ENCODE data around the gene BAIAP2. TPM values are rescaled to one million over a fixed set of nuclear protein-coding genes. Genes with fewer than 3 reads are reported as not detected.

The BAIAP2 gene
- polyA plus RNA-seq, 1 donor: 37.2 TPM

DNA sequence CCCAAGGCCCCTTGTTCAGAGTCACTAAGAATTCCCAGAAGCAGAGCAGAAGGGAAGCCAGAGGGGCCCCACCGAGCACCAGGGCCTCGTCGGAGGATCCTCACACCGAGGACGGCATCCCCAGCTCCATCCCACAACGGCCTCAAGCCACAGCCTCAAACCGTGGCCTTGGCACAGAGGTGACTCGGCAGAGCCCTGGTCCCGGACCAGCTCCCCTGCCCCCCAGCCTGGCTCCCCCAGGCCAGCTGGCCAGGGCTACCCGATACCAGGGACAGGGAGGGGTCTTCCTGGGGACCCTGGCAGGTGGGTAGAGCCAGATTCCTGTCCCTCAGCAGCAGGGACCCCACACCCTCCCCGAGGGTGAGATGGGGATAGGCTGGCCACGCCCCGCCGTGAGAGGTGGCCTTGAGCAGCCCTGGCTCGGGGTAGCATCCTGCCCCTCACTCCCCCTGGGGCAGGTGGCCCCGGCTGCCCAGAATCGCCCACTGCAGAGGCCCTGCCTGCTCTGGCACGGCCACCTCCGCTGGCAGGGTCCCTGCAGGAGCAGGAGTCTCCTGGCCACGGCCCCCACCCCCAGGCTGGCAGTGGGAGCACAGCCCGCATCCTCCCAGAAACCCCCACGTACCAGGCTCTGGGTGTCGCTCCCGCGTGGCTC lies 124.8 kb downstream of the BAIAP2 start:
- no peak for DNase-seq

DNA sequence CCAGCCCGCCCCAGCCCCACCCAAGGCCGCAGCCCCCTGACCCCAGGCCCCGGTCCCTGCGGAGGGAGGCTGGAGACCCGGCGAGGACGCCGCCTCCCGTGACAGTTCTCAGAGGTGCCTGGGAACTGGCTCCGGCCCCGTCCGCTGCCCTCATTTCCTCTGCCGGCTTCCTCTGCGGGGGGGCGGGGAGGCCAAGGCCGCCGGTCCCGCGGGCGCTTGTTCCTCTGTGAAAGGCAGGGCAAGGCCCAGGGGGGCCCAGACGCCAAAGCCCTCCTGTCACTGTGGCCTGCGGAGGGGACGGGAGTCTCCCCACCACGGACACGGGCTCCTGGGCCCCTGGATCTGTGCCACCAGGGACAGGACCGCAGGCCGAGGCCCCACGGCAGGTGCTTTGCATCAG lies 125.4 kb downstream of the BAIAP2 start:
- DNase-seq: no peak

DNA sequence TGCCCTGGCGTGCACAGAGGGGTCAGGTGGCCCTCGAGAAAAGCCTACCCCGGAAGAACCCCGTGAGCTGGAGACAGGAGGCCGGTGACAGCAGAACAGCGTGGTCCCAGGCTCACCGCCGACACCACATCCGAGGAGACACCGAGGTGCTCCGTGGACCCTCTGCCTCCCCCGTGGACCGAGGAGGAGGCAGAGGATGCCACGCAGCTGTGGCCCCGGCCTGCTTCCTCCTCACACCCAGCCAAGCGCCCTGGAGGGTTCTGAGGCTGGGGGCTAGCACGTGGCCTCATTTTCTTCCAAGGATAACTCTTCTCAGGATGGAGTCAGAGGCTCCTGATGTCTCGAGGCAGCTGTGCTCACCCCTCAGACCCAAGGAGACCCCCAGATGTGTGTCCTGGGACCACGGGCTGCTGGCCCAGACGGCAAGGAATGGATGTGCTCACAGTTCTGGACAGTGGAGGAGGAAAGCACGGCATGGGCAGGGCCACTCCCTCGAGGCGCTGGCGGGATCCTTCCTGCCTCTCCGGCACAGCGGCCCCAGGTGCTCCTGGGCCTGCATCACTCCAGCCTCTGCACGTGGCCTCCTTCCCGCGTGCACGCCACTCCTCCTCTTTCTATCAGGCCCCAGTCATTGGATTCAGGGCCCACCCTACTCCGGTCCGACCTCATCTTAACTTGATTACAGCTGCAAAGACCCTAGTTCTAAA lies 125.9 kb downstream of the BAIAP2 start:
- DNase-seq: no peak

DNA sequence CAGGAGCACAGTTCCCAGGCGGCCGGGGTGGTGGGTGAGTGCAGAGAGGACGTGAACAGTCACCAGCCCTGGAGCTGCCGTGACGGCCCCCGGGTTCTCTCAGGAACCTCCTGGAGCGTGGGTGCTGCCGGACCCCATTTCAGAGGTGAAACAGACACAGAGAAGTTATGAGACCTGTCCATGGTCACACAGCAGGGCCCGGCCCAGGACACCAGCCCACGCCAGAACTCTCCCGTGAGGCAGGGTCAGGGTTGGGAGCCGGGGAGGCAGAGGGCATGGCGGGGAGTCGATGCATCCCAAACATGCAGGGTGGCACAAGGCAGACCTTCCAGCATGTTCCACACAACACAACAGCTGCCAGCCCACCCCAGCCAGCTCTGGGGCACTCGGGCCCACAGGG lies 126.6 kb downstream of the BAIAP2 start:
- no peak for DNase-seq

DNA sequence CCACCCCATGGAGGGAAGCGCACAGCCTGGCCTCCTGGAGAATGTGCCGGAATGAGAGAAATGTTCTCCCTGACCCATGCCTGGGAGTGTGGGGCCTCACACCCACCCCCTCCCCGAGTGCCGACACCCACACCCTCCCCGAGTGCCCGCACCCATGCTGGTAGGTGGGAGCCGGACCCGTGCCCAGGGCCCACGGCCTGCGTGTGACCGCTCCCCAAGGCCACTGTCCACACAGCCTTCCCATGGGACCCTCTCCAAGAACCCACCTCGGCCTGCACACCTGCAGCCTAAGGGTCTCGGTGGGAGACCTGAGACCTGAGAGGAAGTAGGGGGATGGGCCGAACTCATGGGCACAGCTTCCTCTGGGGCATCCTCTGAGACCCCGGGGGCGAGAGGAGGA lies 127.0 kb downstream of the BAIAP2 start:
- no peak for DNase-seq

DNA sequence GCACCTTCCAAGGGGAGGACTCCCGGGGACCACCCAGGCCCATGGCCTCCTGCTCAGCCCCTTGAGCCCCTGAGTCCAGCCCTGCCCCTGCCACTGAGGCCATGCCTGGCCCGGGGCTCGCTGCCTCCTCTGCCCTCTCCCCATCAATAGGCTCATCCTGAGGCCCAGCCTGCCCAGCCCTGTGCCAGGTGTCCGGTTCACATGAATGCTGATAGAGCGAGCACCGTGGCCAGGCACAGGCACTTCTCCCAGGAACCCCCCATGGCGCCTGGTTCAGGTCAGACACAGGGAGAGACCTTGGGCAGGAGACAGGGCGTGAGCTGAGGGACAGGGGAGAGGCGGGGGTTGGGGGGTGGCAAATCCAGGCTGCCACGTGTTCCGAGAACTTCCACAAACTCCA lies 127.5 kb downstream of the BAIAP2 start:
- DNase-seq: no peak

DNA sequence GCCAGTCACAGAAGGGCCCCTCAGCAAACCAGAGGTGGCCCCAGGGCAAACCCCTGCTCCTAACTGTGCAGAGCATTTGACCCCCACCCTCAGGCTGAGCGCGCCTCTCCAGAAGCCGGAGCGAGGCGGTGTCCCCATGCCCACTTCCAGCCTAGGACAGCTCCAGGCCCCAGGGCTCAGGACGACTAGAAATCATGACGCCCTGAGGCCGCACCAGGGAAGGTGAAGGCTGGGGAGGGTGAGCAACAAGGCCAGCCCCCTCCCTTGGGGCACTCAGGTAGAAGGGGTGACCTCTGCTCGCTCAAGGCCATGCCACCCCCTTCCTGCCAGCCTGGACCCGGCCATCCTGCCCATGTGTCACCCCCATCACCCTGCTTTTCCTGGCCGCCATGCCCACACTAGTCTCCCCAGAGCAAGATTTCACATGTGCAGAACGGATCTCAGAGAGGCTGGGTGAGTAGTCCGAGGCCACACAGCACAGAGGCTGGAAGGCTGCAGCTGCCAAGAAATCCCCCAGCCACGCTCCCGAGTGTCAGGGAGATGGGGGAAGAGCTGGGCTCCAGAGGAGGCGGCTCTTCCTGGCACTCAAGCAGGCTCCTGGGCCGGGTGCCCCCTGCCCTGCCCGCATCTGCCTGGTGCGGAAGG lies 128.2 kb downstream of the BAIAP2 start:
- DNase-seq: no peak

DNA sequence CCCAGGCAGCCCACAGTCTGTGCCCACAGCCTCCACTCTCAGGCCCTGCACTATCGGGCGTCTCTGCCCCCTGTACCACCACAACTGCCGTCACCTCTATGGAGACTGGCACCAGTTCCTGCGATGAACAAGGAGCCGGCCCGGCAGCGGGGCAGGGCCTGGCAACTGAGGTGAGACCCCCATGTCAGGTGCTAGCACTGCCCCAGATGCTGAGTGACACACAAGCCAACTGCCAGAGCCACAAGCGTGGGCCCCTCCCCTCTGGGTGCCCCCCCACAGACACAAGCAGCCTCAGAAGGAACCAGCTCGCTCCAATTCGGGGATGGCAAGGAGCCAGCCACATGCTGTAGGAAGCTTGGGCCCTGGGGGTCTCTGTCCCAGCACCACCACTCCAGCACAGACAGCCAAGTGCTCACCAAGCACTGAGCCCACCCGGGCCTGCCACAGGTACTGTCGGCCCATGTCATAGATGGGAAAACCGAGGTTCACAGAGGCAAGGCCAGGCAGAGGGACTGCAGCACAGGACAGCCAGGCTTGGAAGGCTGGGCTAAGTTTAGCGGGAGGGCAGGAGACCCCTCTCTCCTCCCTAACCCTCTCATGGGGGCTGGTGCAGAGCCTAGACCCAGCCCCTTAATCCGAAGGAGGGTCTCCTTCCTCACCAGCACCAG lies 128.9 kb downstream of the BAIAP2 start:
- no peak for DNase-seq

DNA sequence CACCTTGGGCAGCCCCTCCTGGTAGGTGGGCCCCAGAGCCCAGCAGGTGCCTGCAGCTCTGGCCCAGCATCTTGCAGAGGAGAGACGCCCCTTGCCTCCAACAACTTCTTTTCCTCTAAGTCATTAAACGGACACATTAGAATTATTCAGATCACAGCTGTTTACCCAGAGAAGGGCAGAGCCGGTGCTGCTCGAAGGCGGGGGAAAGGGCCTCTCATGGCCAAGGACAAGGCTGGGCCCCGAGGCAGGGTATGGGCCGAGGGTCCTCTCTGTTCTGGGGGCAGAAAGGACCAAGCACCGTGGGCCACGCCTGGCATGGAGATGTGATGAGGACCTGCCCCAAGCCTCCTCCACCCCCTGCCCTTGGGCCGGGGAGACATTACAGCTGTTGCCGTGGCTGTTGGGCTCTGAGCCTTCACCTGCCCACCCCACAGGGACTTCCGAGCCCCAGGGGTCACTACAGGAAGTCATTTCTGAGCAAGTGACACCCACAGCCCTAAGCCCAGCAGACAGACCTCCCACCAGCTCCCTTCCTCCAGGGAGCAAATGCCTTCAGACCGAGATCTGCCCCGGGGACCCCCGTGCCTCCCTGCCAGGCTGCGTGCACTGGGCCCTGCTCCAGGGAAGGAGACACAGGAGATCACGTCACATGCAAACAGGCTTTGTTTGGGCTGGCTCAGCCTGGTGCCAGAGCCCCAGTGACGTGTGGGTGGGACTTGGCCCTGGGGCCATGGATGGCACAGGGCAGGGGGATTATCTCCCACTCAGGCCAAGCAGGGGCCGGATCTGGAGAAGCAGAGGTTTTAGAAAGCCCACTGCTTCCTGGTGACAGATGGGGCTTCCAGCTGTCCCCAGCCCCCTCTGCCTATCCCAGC lies 129.7 kb downstream of the BAIAP2 start:
- DNase-seq: no peak

DNA sequence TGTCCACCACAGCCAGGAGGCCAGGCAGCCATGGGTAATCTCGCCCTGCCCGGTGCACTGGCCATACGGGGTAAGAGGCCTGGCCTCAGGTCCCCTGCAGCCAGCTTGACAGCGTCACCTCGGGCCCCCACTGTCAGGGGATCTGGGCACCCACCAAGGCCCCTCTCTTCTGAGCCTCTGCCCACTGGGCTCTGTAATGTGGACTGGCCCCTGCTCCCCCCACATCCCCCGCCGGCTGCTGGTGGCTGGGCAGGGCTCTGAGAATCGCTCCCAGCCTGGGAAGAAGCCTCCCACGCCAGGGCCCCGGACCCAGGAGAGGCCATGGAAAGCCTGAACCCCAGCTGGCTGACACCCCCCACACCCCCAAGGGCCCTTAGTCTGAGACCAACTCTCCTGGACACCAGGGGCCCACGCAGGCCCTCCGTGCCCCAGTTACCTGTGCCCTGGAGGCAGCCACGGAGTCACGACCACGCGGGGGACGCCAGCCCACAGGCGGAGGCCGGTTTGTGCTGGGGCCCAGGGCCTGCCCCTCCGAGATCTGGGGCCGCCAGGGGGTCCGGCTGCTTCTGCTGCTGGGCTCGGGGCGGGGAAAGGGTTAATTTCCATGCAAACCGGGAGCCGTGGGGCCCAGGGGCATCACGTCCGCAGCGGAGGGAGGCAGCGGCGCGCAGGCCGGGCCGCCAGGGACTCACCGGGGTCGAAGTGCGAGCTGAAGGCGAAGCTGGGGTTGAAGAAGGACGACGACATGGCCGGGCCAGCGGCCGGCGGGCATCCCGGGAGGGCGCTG lies 130.5 kb downstream of the BAIAP2 start, which contains the start of gene PVALEF:
PVALEF (plus strand) TSS at position 262 of the 787 bp plus-strand sequence. CDS start 15,720 bp downstream, outside the sequence.
- peak; percentile 35 for DNase-seq

DNA sequence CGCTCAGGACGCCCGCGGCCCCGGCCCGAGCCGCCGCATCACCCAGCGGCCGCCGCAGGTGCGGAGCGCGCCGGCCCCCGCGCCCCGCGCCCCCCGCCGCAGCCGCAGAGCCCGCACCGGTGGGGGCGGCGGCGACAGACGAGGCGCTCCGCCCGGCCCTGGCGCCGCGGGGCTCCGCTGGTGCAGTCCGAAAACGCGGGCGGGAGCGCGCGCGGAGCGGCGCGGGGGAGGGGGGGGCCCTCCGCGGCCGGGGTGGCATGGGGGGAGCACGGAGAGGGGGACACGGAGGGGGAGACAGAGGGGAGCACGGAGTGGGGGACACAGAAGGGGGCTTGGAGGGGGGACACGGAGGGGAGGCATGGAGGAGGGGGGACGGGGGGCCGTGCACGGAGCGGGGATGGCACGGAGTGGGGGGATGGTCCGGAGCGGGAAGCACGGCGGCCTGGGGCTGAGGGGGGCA lies 131.1 kb downstream of the BAIAP2 start, which contains the start of gene AATK:
AATK (minus strand) TSS at position 189 of the 460 bp plus-strand sequence. CDS start 229 bp downstream, outside the sequence.
- no peak for DNase-seq

Other genes starting within 250 kb of the BAIAP2 start
- gene CHMP6, start 43.3 kb upstream of the BAIAP2 start, polyA plus RNA-seq (ENCODE audit: insufficient read length): 28.4 TPM
- gene PVALEF, start 130.4 kb downstream of the BAIAP2 start, polyA plus RNA-seq (ENCODE audit: insufficient read length): 0.33 TPM
- gene AATK, start 131.1 kb downstream of the BAIAP2 start, polyA plus RNA-seq (ENCODE audit: insufficient read length): 3.9 TPM
- 15.7 TPM for gene CEP131, start 187.8 kb downstream of the BAIAP2 start, polyA plus RNA-seq (ENCODE audit: insufficient read length)
- gene TEPSIN, start 203.9 kb downstream of the BAIAP2 start, polyA plus RNA-seq (ENCODE audit: insufficient read length): 18.4 TPM
- 39.9 TPM for gene NDUFAF8, start 204.2 kb downstream of the BAIAP2 start, polyA plus RNA-seq (ENCODE audit: insufficient read length)